Bronchial epithelial cell (primary cell): Measurements from ENCODE around the gene SERPINH1. TPM values are rescaled to one million over a fixed set of nuclear protein-coding genes. Genes with fewer than 3 reads are reported as not detected.

Source experiments
- DNase-seq: peaks from one replicate; pipeline ENCODE4 v3.0.0-alpha.2; 2010; ENCODE audit warnings: low read depth
- FAIRE-seq: peaks from 2 replicates; lab custom pipeline; 2011; peaks lifted over from hg19 to GRCh38; lab: Jason Lieb, UNC
- H3K27me3 ChIP-seq: 2 replicates; pipeline ENCODE4 v1.5.1; 2011; ENCODE audit warnings: low read length; ENCODE audit not compliant: control insufficient read depth, insufficient read depth
- H3K36me3 ChIP-seq: 2 replicates; pipeline ENCODE4 v1.5.1; 2011; ENCODE audit warnings: low read length; ENCODE audit not compliant: control insufficient read depth, insufficient read depth
- H3K4me3 ChIP-seq: 2 replicates; pipeline ENCODE4 v1.5.1; 2011; ENCODE audit warnings: mild to moderate bottlenecking, low read depth, low read length, control low read depth
- CTCF ChIP-seq: IDR thresholded peaks from 2 replicates; pipeline ENCODE4 v1.5.1; 2011; ENCODE audit warnings: mild to moderate bottlenecking, moderate library complexity, low read length, control low read depth, inconsistent platforms; ENCODE audit not compliant: insufficient read depth, severe bottlenecking
- total RNA-seq: library from RNA; depleted of rRNA; stranded (reverse); fragments of >200 nt; gene quantifications from 2 replicates; pipeline ENCODE4 v1.2.1, GENCODE V29; 2014

Gene SERPINH1
- total RNA-seq, 1 donor from 2014 or later, result 86.9 TPM

- no peak for TF ChIP-seq CTCF
- DNase-seq (no peak), FAIRE-seq (no peak)
- no peak overlapping the region for H3K4me3 ChIP-seq
- H3K27me3 ChIP-seq, result peaks cover 9% of the 10 kb centered on the region
- H3K36me3 ChIP-seq, result no peaks in the 10 kb centered on the region
Observed at GRCh38 chr11:75595429-75595828, 33.4 kb downstream of the SERPINH1 start.

GRCh38 chr11:75596914-75597313, 34.9 kb downstream of the SERPINH1 start:
- TF ChIP-seq CTCF, result no peak
- FAIRE-seq (no peak), DNase-seq (no peak)
- H3K27me3 ChIP-seq, result peaks cover 9% of the 10 kb centered on the region
- no peak overlapping the region for H3K4me3 ChIP-seq
- no peaks in the 10 kb centered on the region for H3K36me3 ChIP-seq

GRCh38 chr11:75597636-75598035, 35.6 kb downstream of the SERPINH1 start:
- DNase-seq (peak; percentile 46), FAIRE-seq (no peak)
- no peak overlapping the region for H3K4me3 ChIP-seq
- H3K36me3 ChIP-seq, result no peaks in the 10 kb centered on the region
- H3K27me3 ChIP-seq, result peaks cover 9% of the 10 kb centered on the region
- TF ChIP-seq CTCF, result peak; percentile 75

- no peak overlapping the region for H3K4me3 ChIP-seq
- TF ChIP-seq CTCF, result no peak
- H3K27me3 ChIP-seq, result peaks cover 9% of the 10 kb centered on the region
- DNase-seq (no peak), FAIRE-seq (no peak)
- no peaks in the 10 kb centered on the region for H3K36me3 ChIP-seq
Observed at GRCh38 chr11:75598264-75598663, 36.2 kb downstream of the SERPINH1 start.

GRCh38 chr11:75598900-75599299, 36.8 kb downstream of the SERPINH1 start:
- FAIRE-seq (no peak), DNase-seq (no peak)
- Histone ChIP-seq H3K36me3 (no peaks in the 10 kb centered on the region), H3K4me3 (no peak overlapping the region), H3K27me3 (peaks cover 8% of the 10 kb centered on the region)
- no peak for TF ChIP-seq CTCF

GRCh38 chr11:75600356-75600755, 38.3 kb downstream of the SERPINH1 start:
- no peaks in the 10 kb centered on the region for H3K36me3 ChIP-seq
- FAIRE-seq (no peak), DNase-seq (no peak)
- no peak for TF ChIP-seq CTCF
- peaks cover 3% of the 10 kb centered on the region for H3K27me3 ChIP-seq
- no peak overlapping the region for H3K4me3 ChIP-seq
